GM19467 (cell line): ENCODE results near the gene PNMA6A.
"Not testable (repeated sequence)": the region's sequence is repeated elsewhere in the genome, so short reads cannot be mapped to it uniquely, and the experiment has no call there.

Experiments
- ATAC-seq: cut with Tn5 transposase; IDR thresholded peaks from one replicate; pipeline ENCODE4 v1.9.1; 2021; ENCODE audit warnings: mild to moderate bottlenecking, moderate library complexity; ENCODE audit not compliant: unreplicated experiment

The PNMA6A gene

GRCh38 chrX:153071909-153072583, at the start of gene PNMA6A:
TSS of gene PNMA6A (plus strand) at chrX:153072454. CDS start at chrX:153073063, 609 bp downstream.
- ATAC-seq = not testable (repeated sequence)

GRCh38 chrX:153026501-153026900, 45.8 kb upstream of the PNMA6A start:
- ATAC-seq = not testable (repeated sequence)

GRCh38 chrX:153028487-153028886, 43.8 kb upstream of the PNMA6A start:
- ATAC-seq = not testable (repeated sequence)

GRCh38 chrX:153029162-153029561, 43.1 kb upstream of the PNMA6A start:
- no peak for ATAC-seq

GRCh38 chrX:153029875-153030274, 42.4 kb upstream of the PNMA6A start:
- ATAC-seq = no peak

- no peak for ATAC-seq
Measured at GRCh38 chrX:153030801-153031200, 41.5 kb upstream of the PNMA6A start.

- peak; percentile 76 for ATAC-seq
Measured at GRCh38 chrX:153032397-153033118, 39.7 kb upstream of the PNMA6A start.

- no peak for ATAC-seq
Measured at GRCh38 chrX:153049093-153049492, 23.2 kb upstream of the PNMA6A start.

GRCh38 chrX:153052534-153052933, 19.7 kb upstream of the PNMA6A start:
- ATAC-seq = no peak

- no peak for ATAC-seq
Measured at GRCh38 chrX:153055871-153056749, 16.1 kb upstream of the PNMA6A start, which contains the start of gene PNMA3. TSS of gene PNMA3 (plus strand) at chrX:153056470. CDS start at chrX:153057056, 586 bp downstream.

GRCh38 chrX:153057281-153057680, 15.0 kb upstream of the PNMA6A start:
- no peak for ATAC-seq

GRCh38 chrX:153059191-153060094, 12.8 kb upstream of the PNMA6A start:
- no peak for ATAC-seq

- no peak for ATAC-seq
Measured at GRCh38 chrX:153060095-153060445, 12.2 kb upstream of the PNMA6A start.

GRCh38 chrX:153061732-153062131, 10.5 kb upstream of the PNMA6A start:
- ATAC-seq = no peak

GRCh38 chrX:153063315-153063714, 8.9 kb upstream of the PNMA6A start:
- ATAC-seq = no peak

GRCh38 chrX:153064061-153064460, 8.2 kb upstream of the PNMA6A start:
- no peak for ATAC-seq

- no peak for ATAC-seq
Measured at GRCh38 chrX:153065389-153065788, 6.9 kb upstream of the PNMA6A start.

GRCh38 chrX:153066402-153066801, 5.9 kb upstream of the PNMA6A start:
- ATAC-seq = not testable (repeated sequence)

GRCh38 chrX:153073331-153073730, 1.1 kb downstream of the PNMA6A start:
- ATAC-seq = not testable (repeated sequence)

- ATAC-seq = no peak
Measured at GRCh38 chrX:153074262-153074899, 2.1 kb downstream of the PNMA6A start.
